HG03558 (cell line): ENCODE data around the gene SPG11.
"Not testable (repeated sequence)": the region's sequence is repeated elsewhere in the genome, so short reads cannot be mapped to it uniquely, and the experiment has no call there.

ENCODE experiments used
- ATAC-seq: cut with Tn5 transposase; IDR thresholded peaks from one replicate; pipeline ENCODE4 v1.9.1; 2021; ENCODE audit warnings: moderate number of reproducible peaks; ENCODE audit not compliant: unreplicated experiment; ENCODE audit errors: extremely low read depth

Gene SPG11

GRCh38 chr15:44535092-44535491 lies 128.4 kb downstream of the SPG11 start:
- no peak for ATAC-seq

GRCh38 chr15:44532689-44533088 lies 130.8 kb downstream of the SPG11 start:
- ATAC-seq: no peak

GRCh38 chr15:44532275-44532674 lies 131.2 kb downstream of the SPG11 start:
- not testable (repeated sequence) for ATAC-seq

- ATAC-seq: no peak
These were observed 132.8 kb downstream of the SPG11 start for GRCh38 chr15:44530653-44531052.

- no peak for ATAC-seq
These were observed 133.4 kb downstream of the SPG11 start for GRCh38 chr15:44529864-44530604.

- no peak for ATAC-seq
These were observed 136.2 kb downstream of the SPG11 start for GRCh38 chr15:44527241-44527640.

GRCh38 chr15:44525018-44525417 lies 138.4 kb downstream of the SPG11 start:
- no peak for ATAC-seq

GRCh38 chr15:44519537-44519936 lies 143.9 kb downstream of the SPG11 start:
- no peak for ATAC-seq

- ATAC-seq: no peak
These were observed 147.0 kb downstream of the SPG11 start for GRCh38 chr15:44516436-44516835.
